HG03135 (cell line): ENCODE measurements around the gene PLEKHH2.
A peak's percentile ranks its signal among the peaks of the same experiment; 100 is the strongest.

Experiments
- ATAC-seq: cut with Tn5 transposase; IDR thresholded peaks from one replicate; pipeline ENCODE4 v1.9.1; 2021; ENCODE audit warnings: mild to moderate bottlenecking, moderate library complexity; ENCODE audit not compliant: unreplicated experiment

Gene PLEKHH2

GRCh38 chr2:43754180-43754579 is 117.1 kb downstream of the PLEKHH2 start:
- no peak for ATAC-seq

DNA sequence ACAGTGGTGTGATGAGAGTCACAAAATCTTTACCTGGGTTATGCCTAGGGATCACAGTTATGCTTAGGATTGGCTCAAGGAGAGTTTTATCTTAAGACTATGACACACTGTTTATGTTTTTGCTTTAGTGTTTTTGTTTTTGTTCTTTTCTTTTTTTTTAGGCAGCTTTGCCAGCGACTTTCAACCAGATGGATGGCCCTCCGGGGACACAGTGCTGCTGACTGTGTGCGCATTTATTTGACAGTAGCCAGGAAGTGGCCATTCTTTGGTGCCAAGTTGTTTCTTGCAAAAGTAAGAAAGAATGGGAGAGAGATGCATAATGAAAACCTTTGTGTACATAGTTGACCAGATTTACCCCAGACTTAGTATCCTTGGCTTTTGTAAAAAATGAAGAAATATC is 121.7 kb downstream of the PLEKHH2 start:
- ATAC-seq, result no peak

- no peak for ATAC-seq
These were observed 122.1 kb downstream of the PLEKHH2 start for GRCh38 chr2:43759195-43759594.

- ATAC-seq, result no peak
These were observed 125.2 kb downstream of the PLEKHH2 start for GRCh38 chr2:43762286-43762685.

DNA sequence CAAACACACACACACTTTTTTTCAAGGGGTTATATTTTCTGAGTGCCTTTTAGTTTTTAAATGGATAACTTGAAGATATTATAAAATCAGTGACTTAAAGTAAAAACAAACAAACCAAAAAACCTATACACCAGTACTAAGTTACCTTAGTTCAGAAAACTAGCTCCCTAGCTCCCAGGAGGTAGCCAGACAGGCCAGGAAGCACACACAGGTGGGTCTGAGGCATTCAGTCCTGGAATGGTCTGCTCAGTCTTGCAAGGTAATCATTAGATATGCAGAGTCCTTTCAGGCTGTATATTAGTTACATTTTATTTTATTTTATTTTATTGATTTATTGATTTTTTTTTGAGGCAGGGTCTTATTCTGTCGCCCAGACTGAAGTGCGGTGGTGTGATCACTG is 126.0 kb downstream of the PLEKHH2 start:
- no peak for ATAC-seq

GRCh38 chr2:43764086-43764705 is 127.1 kb downstream of the PLEKHH2 start:
- no peak for ATAC-seq

DNA sequence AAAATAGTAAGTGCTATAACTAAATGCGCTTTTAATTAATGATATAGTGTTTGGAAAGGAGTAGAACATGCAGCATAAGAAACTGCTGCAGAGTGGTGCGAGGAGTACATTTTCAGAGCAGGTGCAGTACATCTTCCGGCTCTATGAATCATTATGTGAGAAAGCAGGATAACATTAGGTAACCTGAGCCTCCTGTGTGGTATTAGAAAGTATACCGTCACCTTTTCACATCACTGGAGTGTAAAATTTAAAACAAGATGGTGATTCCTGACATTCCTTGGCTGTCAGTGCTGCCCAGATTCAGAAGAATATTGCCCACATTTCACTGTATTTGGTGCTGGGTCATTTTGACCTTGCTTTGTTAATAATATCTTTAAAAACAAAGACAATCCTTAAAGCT is 128.9 kb downstream of the PLEKHH2 start:
- ATAC-seq, result no peak

DNA sequence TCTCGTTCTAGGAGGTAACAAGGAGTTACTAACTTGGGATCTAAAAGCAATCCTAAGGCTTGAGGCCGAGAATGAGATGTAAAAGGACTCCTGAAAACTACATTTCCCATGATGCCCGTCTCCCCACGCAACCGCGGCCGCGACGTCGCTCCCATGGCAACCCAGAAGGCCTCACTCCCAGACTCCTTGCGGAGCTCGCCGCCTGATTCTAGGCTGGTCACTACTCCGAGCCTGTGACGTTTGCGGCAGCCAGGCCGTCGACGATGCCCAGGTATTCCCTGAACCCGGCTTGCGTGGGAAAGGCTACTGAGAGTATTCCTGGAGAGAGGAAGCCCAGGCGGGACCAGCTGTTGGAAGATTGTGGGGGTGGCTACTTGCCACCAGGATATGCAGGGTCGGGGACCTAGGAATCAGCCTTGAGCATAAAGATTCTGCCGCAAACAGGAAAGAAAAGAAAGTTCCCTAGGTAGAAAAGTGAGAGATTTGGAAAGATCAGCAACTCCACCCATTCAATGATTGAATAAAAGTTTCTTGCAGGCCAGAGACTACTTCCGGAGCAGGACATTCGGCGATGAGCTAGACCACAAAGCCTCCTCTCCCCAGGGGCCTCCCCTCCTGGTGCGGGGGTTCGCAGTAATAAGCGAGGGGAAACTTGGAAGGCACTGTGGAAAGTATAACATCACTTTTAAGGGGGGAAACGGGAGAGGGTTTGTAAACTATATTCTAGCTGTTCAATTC is 137.0 kb downstream of the PLEKHH2 start, which contains the start of gene DYNC2LI1:
Gene DYNC2LI1 (plus strand): TSS at position 164 of the 738 bp plus-strand sequence. CDS start 100 bp downstream, at position 264.
- peak; percentile 99 for ATAC-seq

DNA sequence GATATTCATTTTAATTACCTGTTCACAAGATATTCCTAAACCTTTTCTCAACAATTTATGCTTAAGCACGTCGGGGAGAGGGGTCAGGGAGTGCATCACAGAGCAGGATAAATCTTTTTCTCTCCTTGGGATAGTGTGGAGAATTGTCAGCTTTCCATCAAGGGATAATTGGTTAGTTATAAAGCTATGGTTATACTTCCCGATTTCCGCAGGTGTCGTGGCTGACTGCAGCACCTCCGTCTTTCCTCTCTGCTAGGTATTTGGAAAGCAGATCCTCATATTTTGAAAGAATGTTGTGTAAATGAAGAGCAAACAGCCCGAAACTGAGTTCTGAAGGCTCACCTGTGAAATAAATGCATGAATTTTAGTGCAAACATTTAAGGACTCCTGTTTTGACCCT is 137.6 kb downstream of the PLEKHH2 start:
- no peak for ATAC-seq

GRCh38 chr2:43776324-43776723 is 139.3 kb downstream of the PLEKHH2 start:
- no peak for ATAC-seq

GRCh38 chr2:43777306-43777926 is 140.4 kb downstream of the PLEKHH2 start:
- no peak for ATAC-seq

- no peak for ATAC-seq
These were observed 141.2 kb downstream of the PLEKHH2 start for GRCh38 chr2:43778233-43778632.

DNA sequence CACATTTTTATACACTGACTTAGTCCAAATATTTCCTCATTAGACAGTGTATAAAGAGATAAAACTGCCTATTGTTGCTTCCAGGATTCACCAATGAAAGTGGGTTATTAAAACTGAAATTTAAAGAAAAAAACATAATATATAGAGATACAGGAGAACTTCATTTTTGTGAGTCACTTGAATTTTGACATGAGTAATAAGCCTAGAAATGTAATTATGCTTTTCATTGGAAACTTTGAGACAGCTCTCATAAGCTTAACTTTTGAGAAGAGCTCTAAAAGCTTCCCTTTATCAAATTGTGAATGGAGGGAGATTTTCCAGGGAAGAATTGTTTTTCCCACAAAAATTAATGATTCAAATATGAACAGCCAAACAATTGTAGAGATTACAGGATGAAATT is 150.8 kb downstream of the PLEKHH2 start:
- ATAC-seq, result no peak

- no peak for ATAC-seq
These were observed 151.6 kb downstream of the PLEKHH2 start for GRCh38 chr2:43788646-43789045.

- no peak for ATAC-seq
These were observed 153.1 kb downstream of the PLEKHH2 start for GRCh38 chr2:43790147-43790546.

GRCh38 chr2:43791035-43791765 is 154.1 kb downstream of the PLEKHH2 start:
- no peak for ATAC-seq

DNA sequence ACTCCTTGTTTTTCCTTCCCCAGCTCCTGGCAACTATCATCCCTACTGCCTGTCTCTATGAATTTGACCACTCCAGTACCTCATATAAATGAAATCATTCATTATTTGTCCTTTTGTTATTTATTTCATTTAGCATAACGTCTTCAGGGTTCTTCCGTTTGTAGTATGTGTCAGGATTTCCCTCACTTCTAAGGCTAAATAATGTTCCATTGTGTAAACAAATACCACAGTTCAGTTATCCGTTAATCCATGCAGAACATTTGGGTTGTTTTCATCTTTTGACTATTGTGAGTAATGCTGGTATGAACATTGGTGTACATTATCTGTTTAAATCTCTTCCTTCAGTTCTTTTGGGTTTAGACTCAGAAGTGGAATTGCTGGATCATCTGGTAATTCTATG is 155.6 kb downstream of the PLEKHH2 start:
- ATAC-seq, result no peak

DNA sequence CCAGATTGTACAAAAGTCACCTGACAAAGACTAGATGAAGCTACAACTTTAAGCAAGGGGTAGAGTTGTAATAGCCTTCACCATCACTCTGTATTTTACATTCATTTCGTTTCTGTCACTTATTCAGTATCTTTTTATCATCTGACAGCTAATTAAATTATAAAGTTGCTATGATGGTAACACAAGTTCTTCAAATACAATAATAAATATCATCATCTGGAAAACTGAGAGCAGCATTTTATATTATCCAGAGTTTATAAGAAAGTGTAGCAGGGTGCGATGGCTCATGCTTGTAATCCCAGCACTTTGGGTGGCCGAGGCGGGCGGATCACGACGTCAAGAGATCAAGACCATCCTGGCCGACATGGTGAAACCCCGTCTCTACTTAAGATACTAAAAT is 157.9 kb downstream of the PLEKHH2 start:
- no peak for ATAC-seq

GRCh38 chr2:43796206-43796605 is 159.1 kb downstream of the PLEKHH2 start:
- no peak for ATAC-seq

DNA sequence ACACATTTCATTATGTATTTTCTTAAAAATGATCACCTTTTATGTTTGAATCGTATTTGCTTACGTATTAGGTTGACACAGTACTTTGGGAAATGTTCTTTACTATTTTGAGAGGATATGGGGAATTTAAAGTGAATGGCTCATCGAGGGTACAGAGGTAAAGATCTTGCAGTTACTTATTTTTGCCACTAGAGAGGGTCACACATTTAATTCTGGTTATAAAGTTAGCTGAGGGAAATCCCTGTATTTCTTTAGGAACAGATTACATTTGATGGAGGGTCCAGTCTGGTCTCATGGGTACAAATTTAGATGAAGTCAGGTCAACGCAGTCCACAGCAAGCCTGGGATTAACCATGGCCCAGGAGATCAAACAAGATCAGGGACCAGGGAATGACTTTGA is 161.2 kb downstream of the PLEKHH2 start:
- ATAC-seq, result no peak

DNA sequence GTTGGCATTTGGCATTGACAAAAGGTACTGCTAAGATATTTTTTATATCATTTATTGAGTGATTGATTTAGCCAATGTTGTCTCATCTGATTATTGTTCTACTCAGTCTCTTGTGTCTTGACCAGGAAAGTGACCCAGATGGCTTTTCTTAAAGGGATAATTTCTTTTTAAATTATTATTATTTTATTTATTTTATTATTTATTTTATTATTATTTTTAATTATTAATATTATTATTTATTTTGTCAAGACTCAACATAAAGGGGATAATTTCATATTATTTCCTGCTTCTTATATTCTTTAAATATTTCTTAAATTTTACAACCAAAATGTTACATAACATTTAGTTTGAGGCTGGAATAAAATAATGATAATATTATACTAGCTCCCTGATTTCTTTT is 163.8 kb downstream of the PLEKHH2 start:
- no peak for ATAC-seq
